ENCODE results near the gene ZNF175.
"Not testable (repeated sequence)": the region's sequence is repeated elsewhere in the genome, so short reads cannot be mapped to it uniquely, and the experiment has no call there.

The ZNF175 gene

DNA sequence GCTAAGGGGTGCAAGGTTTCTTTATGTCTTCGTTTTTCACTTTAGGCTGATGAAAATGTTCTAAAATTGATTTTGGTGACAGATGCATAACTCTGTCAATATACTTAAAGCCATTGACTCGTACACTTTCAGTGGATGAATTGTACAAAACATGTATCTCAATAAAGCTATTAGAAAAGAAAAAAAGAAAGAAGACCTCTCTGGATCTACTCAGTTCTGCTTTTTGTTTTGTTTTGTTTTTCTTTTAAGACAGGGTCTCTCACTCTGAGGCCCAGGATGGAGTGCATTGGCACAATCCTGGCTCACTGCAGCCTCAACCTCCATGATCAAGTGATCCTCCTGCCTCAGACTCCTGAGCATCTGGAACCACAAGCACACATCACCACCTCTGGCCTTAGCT lies 55.6 kb downstream of the ZNF175 start:
- no peak for DNase-seq (ENCODE audit: low spot score)
- FAIRE-seq: no peak

DNA sequence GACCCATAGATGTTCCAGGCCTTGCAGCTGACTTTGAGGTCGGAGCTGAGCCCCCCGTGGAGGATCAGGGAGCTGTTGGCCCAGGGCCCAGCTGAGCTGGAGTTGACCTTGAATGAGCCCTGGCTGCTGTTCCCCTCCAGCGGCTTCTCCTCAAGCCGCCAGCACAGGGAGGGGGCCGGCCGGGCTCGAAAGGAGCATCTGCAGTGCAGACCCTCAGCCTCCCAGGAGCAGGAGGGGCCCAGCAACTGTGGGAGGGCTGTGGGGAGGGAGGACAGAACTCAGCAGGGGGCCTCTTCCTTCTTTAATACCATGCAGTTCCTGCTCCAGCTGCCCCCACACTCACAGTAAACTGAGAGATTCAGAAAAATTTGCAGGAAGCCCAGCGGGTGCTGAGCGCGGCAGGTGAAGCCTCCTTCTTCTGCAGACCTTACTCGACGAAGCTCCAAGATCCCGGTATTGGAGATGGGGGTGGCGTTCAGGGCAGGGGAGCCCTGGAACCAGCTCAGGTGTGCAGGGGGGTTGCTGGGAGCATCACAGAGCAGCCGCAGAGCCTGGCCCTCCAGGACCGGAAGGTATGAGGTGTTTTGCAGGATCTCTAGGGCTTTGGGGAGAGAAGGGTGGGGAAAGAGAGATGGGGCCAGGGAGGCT lies 56.5 kb downstream of the ZNF175 start:
- FAIRE-seq: no peak
- no peak for DNase-seq (ENCODE audit: low spot score)

DNA sequence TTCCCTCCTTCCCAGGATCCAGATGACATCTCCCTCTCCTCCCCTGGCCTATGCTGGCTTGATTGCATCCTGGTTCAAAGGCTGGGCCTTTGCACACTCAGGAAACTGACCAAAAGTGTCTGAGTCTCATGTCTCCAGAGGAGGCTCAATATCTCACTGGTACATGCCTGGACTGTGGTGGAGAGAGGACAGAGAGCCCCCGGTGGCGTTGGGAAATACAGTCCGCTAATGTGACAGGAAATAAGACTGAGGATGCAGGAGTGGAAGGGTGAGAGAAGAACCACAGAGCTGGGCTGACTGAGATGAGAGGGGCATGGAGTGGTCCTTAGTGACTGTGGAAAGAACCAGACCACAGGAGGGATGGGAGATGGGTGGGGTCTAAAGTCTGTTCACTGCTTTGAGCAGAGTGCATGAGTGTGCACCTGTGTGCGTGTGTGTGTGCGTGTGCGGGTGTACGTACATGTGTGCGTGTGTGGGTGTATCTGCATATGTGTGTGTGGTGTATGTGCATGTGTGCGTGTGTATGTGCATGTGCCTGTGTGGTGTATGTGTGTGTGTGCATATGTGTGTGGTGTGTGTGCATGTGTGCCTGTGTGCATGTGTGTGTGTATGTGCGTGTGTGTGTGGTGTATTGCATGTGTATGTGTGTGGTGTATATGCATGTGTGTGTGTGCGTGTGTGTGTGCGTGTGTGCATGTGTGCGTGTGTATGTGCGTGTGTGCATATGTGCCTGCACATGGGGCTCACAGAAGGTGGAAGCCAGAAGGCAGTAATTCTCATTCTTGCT lies 57.3 kb downstream of the ZNF175 start:
- DNase-seq (ENCODE audit: low spot score) (no peak), FAIRE-seq (peak; percentile 91)

DNA sequence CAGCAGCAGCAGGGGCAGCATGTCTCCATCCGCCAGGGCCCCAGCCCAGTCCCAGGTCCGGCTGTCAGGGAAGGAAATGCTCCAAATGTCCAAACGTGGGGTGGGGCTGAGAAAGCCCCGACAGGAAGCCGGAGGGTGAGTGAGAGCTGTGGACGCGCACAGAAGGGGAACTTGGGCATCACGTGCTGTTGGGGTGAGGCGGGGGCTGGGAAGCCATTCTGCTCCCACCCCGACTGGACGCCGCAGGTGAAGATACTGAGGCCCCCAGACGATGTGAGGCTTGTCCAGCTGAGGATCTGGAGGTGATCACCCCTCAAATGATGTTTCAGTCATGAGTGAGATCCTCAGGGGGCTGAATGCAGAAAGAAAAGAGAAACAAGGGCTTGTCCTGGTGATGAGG lies 59.2 kb downstream of the ZNF175 start, which contains the start of gene SIGLEC5:
Gene SIGLEC5, minus strand, starts transcription at position 87 of the 400 bp plus-strand sequence. Its CDS starts 66 bp downstream, at position 21.
- not testable (repeated sequence) for FAIRE-seq; DNase-seq (ENCODE audit: low spot score)

DNA sequence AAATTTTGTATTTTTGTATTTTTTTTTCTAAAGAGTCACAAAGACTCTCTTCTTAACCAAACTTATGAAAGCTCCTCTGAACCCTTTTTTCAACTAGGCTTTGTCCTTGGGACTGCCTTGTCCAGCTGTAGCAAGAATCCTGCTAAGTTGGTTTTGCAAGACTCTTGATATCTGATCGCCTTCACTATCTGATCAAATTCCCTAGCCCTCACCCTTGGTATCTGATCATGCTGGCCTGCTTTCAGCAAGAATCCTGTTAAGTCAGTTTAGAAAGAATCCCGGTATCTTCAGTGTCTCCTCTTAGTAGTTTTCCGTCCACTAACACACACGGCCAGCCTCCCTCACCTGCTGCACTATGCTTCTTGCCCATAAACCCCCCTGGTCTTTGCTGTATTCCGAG lies 61.0 kb downstream of the ZNF175 start:
- DNase-seq (ENCODE audit: low spot score) (no peak), FAIRE-seq (no peak)

DNA sequence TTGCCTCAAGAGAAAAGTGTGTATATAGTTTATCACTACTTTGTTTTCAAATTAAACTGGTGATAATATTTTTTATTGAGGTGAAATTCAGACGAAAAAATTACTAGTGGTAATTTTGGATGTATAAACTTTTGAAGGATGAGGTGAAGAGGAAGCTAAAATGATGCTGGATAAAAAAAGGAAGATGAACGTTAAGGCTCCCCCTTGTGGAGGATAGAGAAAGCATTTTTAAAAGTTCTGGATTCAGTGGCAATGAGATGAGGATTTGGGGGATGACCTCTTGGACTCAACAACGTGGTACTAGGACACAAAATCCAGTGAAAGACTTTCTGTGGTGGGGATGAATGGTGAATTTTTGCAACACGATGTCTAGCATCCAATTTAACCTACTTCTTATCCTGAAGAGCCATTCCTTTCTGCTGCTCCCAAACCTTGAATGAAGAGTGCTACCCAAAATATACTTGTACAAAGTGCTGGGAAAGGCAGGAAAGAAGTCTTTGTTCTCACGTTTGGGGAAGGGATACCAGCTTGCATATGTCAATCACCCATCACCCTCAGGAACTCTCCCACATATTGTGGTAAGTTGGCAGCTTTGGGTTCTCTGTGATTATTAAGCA lies 66.4 kb downstream of the ZNF175 start:
- no peak for FAIRE-seq

DNA sequence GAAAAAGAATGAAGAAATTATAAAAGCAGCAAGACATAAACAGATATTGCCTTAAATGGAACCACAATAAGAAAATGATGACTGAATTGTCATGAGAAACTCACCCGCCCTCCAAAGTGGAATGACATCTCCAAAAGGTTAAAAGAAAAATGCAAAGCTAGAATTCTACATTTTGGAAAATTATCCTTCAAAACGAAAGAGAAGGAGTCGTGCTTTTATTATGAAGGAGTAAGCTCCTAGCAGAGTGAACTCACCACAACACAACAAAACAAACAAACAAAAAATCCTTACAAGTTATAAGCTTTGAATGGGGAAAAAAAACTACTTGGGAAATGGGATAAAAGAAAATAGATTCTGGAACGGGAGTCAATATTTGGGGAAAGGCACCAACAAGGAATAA lies 68.8 kb downstream of the ZNF175 start:
- FAIRE-seq (no peak), DNase-seq (ENCODE audit: low spot score) (no peak)

More for the DNA sequence above, 66.4 kb downstream of the ZNF175 start:
- DNase-seq (ENCODE audit: low spot score): peak; percentile 14

DNA sequence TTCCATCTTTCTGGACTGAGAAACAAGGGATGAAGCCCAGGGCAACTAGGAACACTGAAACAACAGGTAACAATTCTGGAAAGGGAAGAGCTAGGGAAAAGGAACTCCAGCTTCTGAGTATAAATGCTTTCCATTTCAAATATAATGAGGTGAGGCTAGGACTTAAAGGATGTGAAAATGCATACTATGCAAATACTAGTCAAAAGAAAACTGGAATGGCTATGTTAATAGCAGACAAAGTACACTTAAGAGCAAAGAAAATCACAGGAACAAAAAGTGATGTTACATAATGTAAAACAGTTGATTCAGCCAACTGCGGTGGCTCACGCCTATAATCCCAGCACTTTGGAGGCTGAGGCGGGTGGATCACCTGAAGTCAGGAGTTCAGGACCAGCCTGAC lies 69.3 kb downstream of the ZNF175 start:
- FAIRE-seq: no peak
- DNase-seq (ENCODE audit: low spot score): no peak

DNA sequence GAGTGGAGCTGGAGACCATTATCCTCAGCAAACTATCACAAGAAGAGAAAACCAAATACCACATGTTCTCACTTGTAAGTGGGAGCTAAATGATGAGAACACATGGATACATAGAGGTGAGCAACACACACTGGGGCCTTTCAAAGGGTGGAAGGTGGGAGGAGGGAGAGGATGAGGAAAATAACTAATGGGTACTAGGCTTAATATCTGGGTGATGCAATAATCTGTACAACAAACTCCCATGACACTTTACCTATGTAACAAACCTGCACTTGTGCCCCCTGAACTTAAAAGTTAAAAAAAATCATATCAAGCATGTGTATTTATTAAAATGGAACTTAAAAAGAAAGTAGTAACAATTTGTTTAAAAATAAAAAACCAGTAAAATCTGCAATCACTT lies 70.6 kb downstream of the ZNF175 start:
- FAIRE-seq: no peak
- no peak for DNase-seq (ENCODE audit: low spot score)
